Measurements from ENCODE around the gene VSTM2L. TPM values are rescaled to one million over a fixed set of nuclear protein-coding genes. Genes with fewer than 3 reads are reported as not detected.

Gene VSTM2L
- polyA plus RNA-seq, 2 donors: 0.26 to 0.57 TPM

GRCh38 chr20:37969949-37970855 lies 67.3 kb downstream of the VSTM2L start:
- 79 to 80% methylated on average over 7 of the region's 7 CpGs for WGBS, 2 donors
- Histone ChIP-seq H3K9me3 (ENCODE audit: control insufficient read depth in 2 of 2, insufficient read depth in 1 of 2, low read depth in 1 of 2, low read length in 1 of 2) (no peaks in the 10 kb centered on the region), H3K4me3 (ENCODE audit: low read depth in 1 of 2, low read length in 2 of 2) (no peak overlapping the region), H3K27ac (ENCODE audit: low read depth in 2 of 2, low read length in 1 of 2) (no peak overlapping the region), H3K36me3 (ENCODE audit: control insufficient read depth in 2 of 2, insufficient read depth in 2 of 2, low read length in 1 of 2) (no peaks in the 10 kb centered on the region), H3K27me3 (ENCODE audit: control insufficient read depth in 1 of 2, insufficient read depth in 2 of 2, low read length in 2 of 2) (no peaks in the 10 kb centered on the region), H3K4me1 (ENCODE audit: control insufficient read depth in 2 of 2, insufficient read depth in 2 of 2, low read length in 1 of 2) (no peaks in the 10 kb centered on the region)

- no peaks in the 10 kb centered on the region for H3K27me3 ChIP-seq (ENCODE audit: control insufficient read depth in 1 of 2, insufficient read depth in 2 of 2, low read length in 2 of 2)
- no peaks in the 10 kb centered on the region for H3K36me3 ChIP-seq (ENCODE audit: control insufficient read depth in 2 of 2, insufficient read depth in 2 of 2, low read length in 1 of 2)
- no peak overlapping the region for H3K4me3 ChIP-seq (ENCODE audit: low read depth in 1 of 2, low read length in 2 of 2)
- no peaks in the 10 kb centered on the region for H3K9me3 ChIP-seq (ENCODE audit: control insufficient read depth in 2 of 2, insufficient read depth in 1 of 2, low read depth in 1 of 2, low read length in 1 of 2)
- H3K27ac ChIP-seq (ENCODE audit: low read depth in 2 of 2, low read length in 1 of 2): no peak overlapping the region
- no peaks in the 10 kb centered on the region for H3K4me1 ChIP-seq (ENCODE audit: control insufficient read depth in 2 of 2, insufficient read depth in 2 of 2, low read length in 1 of 2)
These were observed 67.9 kb downstream of the VSTM2L start for GRCh38 chr20:37970856-37971245.

- H3K4me1 ChIP-seq (ENCODE audit: control insufficient read depth in 2 of 2, insufficient read depth in 2 of 2, low read length in 1 of 2): no peaks in the 10 kb centered on the region
- H3K27ac ChIP-seq (ENCODE audit: low read depth in 2 of 2, low read length in 1 of 2): no peak overlapping the region
- H3K36me3 ChIP-seq (ENCODE audit: control insufficient read depth in 2 of 2, insufficient read depth in 2 of 2, low read length in 1 of 2): no peaks in the 10 kb centered on the region
- no peak overlapping the region for H3K4me3 ChIP-seq (ENCODE audit: low read depth in 1 of 2, low read length in 2 of 2)
- H3K27me3 ChIP-seq (ENCODE audit: control insufficient read depth in 1 of 2, insufficient read depth in 2 of 2, low read length in 2 of 2): no peaks in the 10 kb centered on the region
- 92 to 97% methylated on average over 5 of the region's 5 CpGs for WGBS, 2 donors
- H3K9me3 ChIP-seq (ENCODE audit: control insufficient read depth in 2 of 2, insufficient read depth in 1 of 2, low read depth in 1 of 2, low read length in 1 of 2): no peaks in the 10 kb centered on the region
These were observed 68.7 kb downstream of the VSTM2L start for GRCh38 chr20:37971561-37972127.

- H3K4me3 ChIP-seq (ENCODE audit: low read depth in 1 of 2, low read length in 2 of 2): no peak overlapping the region
- H3K4me1 ChIP-seq (ENCODE audit: control insufficient read depth in 2 of 2, insufficient read depth in 2 of 2, low read length in 1 of 2): no peaks in the 10 kb centered on the region
- H3K27me3 ChIP-seq (ENCODE audit: control insufficient read depth in 1 of 2, insufficient read depth in 2 of 2, low read length in 2 of 2): no peaks in the 10 kb centered on the region
- no peak overlapping the region for H3K27ac ChIP-seq (ENCODE audit: low read depth in 2 of 2, low read length in 1 of 2)
- no peaks in the 10 kb centered on the region for H3K36me3 ChIP-seq (ENCODE audit: control insufficient read depth in 2 of 2, insufficient read depth in 2 of 2, low read length in 1 of 2)
- 86 to 88% methylated on average over 7 of the region's 7 CpGs for WGBS, 2 donors
- no peaks in the 10 kb centered on the region for H3K9me3 ChIP-seq (ENCODE audit: control insufficient read depth in 2 of 2, insufficient read depth in 1 of 2, low read depth in 1 of 2, low read length in 1 of 2)
These were observed 69.5 kb downstream of the VSTM2L start for GRCh38 chr20:37972256-37973058.

GRCh38 chr20:37973059-37973910 lies 70.4 kb downstream of the VSTM2L start:
- Histone ChIP-seq H3K27me3 (ENCODE audit: control insufficient read depth in 1 of 2, insufficient read depth in 2 of 2, low read length in 2 of 2) (no peaks in the 10 kb centered on the region), H3K36me3 (ENCODE audit: control insufficient read depth in 2 of 2, insufficient read depth in 2 of 2, low read length in 1 of 2) (no peaks in the 10 kb centered on the region), H3K27ac (ENCODE audit: low read depth in 2 of 2, low read length in 1 of 2) (no peak overlapping the region), H3K4me1 (ENCODE audit: control insufficient read depth in 2 of 2, insufficient read depth in 2 of 2, low read length in 1 of 2) (no peaks in the 10 kb centered on the region), H3K4me3 (ENCODE audit: low read depth in 1 of 2, low read length in 2 of 2) (no peak overlapping the region), H3K9me3 (ENCODE audit: control insufficient read depth in 2 of 2, insufficient read depth in 1 of 2, low read depth in 1 of 2, low read length in 1 of 2) (no peaks in the 10 kb centered on the region)
- 91 to 92% methylated on average over 12 of the region's 12 CpGs for WGBS, 2 donors

- no peak overlapping the region for H3K4me3 ChIP-seq (ENCODE audit: low read depth in 1 of 2, low read length in 2 of 2)
- no peaks in the 10 kb centered on the region for H3K36me3 ChIP-seq (ENCODE audit: control insufficient read depth in 2 of 2, insufficient read depth in 2 of 2, low read length in 1 of 2)
- no peaks in the 10 kb centered on the region for H3K4me1 ChIP-seq (ENCODE audit: control insufficient read depth in 2 of 2, insufficient read depth in 2 of 2, low read length in 1 of 2)
- 65 to 67% methylated on average over 10 of the region's 10 CpGs for WGBS, 2 donors
- H3K27me3 ChIP-seq (ENCODE audit: control insufficient read depth in 1 of 2, insufficient read depth in 2 of 2, low read length in 2 of 2): no peaks in the 10 kb centered on the region
- no peak overlapping the region for H3K27ac ChIP-seq (ENCODE audit: low read depth in 2 of 2, low read length in 1 of 2)
- no peaks in the 10 kb centered on the region for H3K9me3 ChIP-seq (ENCODE audit: control insufficient read depth in 2 of 2, insufficient read depth in 1 of 2, low read depth in 1 of 2, low read length in 1 of 2)
These were observed 74.0 kb downstream of the VSTM2L start for GRCh38 chr20:37976887-37977286.

- Histone ChIP-seq H3K27me3 (ENCODE audit: control insufficient read depth in 1 of 2, insufficient read depth in 2 of 2, low read length in 2 of 2) (no peaks in the 10 kb centered on the region), H3K27ac (ENCODE audit: low read depth in 2 of 2, low read length in 1 of 2) (no peak overlapping the region), H3K9me3 (ENCODE audit: control insufficient read depth in 2 of 2, insufficient read depth in 1 of 2, low read depth in 1 of 2, low read length in 1 of 2) (no peaks in the 10 kb centered on the region), H3K36me3 (ENCODE audit: control insufficient read depth in 2 of 2, insufficient read depth in 2 of 2, low read length in 1 of 2) (no peaks in the 10 kb centered on the region), H3K4me3 (ENCODE audit: low read depth in 1 of 2, low read length in 2 of 2) (no peak overlapping the region), H3K4me1 (ENCODE audit: control insufficient read depth in 2 of 2, insufficient read depth in 2 of 2, low read length in 1 of 2) (no peaks in the 10 kb centered on the region)
- WGBS, 2 donors: 42 to 48% methylated on average over 10 to 12 of the region's 12 CpGs
These were observed 74.4 kb downstream of the VSTM2L start for GRCh38 chr20:37977338-37977737.

- no peak overlapping the region for H3K27ac ChIP-seq (ENCODE audit: low read depth in 2 of 2, low read length in 1 of 2)
- no peaks in the 10 kb centered on the region for H3K27me3 ChIP-seq (ENCODE audit: control insufficient read depth in 1 of 2, insufficient read depth in 2 of 2, low read length in 2 of 2)
- H3K9me3 ChIP-seq (ENCODE audit: control insufficient read depth in 2 of 2, insufficient read depth in 1 of 2, low read depth in 1 of 2, low read length in 1 of 2): no peaks in the 10 kb centered on the region
- 82% methylated on average over 6 of the region's 6 CpGs for WGBS, 2 donors
- no peaks in the 10 kb centered on the region for H3K36me3 ChIP-seq (ENCODE audit: control insufficient read depth in 2 of 2, insufficient read depth in 2 of 2, low read length in 1 of 2)
- H3K4me3 ChIP-seq (ENCODE audit: low read depth in 1 of 2, low read length in 2 of 2): no peak overlapping the region
- H3K4me1 ChIP-seq (ENCODE audit: control insufficient read depth in 2 of 2, insufficient read depth in 2 of 2, low read length in 1 of 2): no peaks in the 10 kb centered on the region
These were observed 74.9 kb downstream of the VSTM2L start for GRCh38 chr20:37977786-37978185.

Data from esophagus (tissue), 2 donors.